B cell (primary cell): ENCODE data around the gene SLC35G1. TPM values are rescaled to one million over a fixed set of nuclear protein-coding genes. Genes with fewer than 3 reads are reported as not detected.

Experiments
- ATAC-seq: fragments of 200-7000 bp; cut with Tn5 transposase; one replicate; pipeline ENCODE4 v1.10.0; 2021; ENCODE audit warnings: low read depth, mild to moderate bottlenecking, moderate number of reproducible peaks, moderate library complexity
- CTCF ChIA-PET: fragments of 350-600 bp; sonication (Branson Sonifier 250); formaldehyde crosslinking; loops from one replicate; lab custom pipeline; 2021; ENCODE audit warnings: antibody characterized with exemption, inconsistent platforms; lab: Charles Lee
- POLR2A ChIA-PET: fragments of 350-600 bp; sonication (Branson Sonifier 250); formaldehyde crosslinking; loops from one replicate; lab custom pipeline; 2021; ENCODE audit warnings: antibody characterized with exemption; lab: Charles Lee
- DNase-seq: peaks from one replicate; pipeline ENCODE4 v3.0.0; 2013
- H2AFZ ChIP-seq: 2 replicates; pipeline ENCODE4 v1.6.1; 2012; ENCODE audit warnings: mild to moderate bottlenecking, low read depth, low read length; ENCODE audit not compliant: insufficient read depth, poor library complexity, severe bottlenecking
- H3K27ac ChIP-seq, 2 donors: 1 replicate in 1 of 2; 2 replicates in 1 of 2; pipeline ENCODE4 v1.5.1; 2012 to 2013; ENCODE audit warnings: low read length in 2 of 2, mild to moderate bottlenecking in 2 of 2, moderate library complexity in 1 of 2
- H3K27me3 ChIP-seq, 4 experiments: fragments of 200-600 bp in 1 of 4; sonication (generic) in 1 of 4; replicated peaks in 1 of 4; 1 replicate in 2 of 4; 2 replicates in 2 of 4; pipeline versions ENCODE4 v1.6.1 to v1.7.0; 2013 to 2016; ENCODE audit warnings: low read length in 3 of 4, mild to moderate bottlenecking in 2 of 4, mixed read lengths in 1 of 4, moderate library complexity in 1 of 4; ENCODE audit not compliant: insufficient read depth in 4 of 4, control insufficient read depth in 3 of 4; ENCODE audit errors: control extremely low read depth in 1 of 4
- H3K36me3 ChIP-seq, 2 experiments: replicated peaks in 1 of 2; 1 replicate in 1 of 2; 2 replicates in 1 of 2; pipeline versions ENCODE4 v1.6.1 to v1.7.1; 2013; ENCODE audit warnings: low read length in 1 of 2; ENCODE audit not compliant: insufficient read depth in 2 of 2, control insufficient read depth in 1 of 2; ENCODE audit errors: control extremely low read depth in 1 of 2, extremely low read depth in 1 of 2
- H3K4me1 ChIP-seq, 2 donors: fragments of 200-600 bp in 1 of 2; sonication (generic) in 1 of 2; 1 replicate in 1 of 2; 2 replicates in 1 of 2; pipeline versions ENCODE4 v1.5.1 to v1.6.1; 2013 to 2017; ENCODE audit warnings: low read length in 2 of 2; ENCODE audit not compliant: control insufficient read depth in 2 of 2, insufficient read depth in 2 of 2
- H3K4me2 ChIP-seq: replicated peaks from 2 replicates; pipeline ENCODE3; 2012; ENCODE audit warnings: mild to moderate bottlenecking, low read depth, low read length; ENCODE audit not compliant: poor library complexity, severe bottlenecking
- H3K4me3 ChIP-seq, 5 experiments: fragments of 200-600 bp in 1 of 5; sonication (generic) in 1 of 5; 1 replicate in 3 of 5; 2 replicates in 2 of 5; pipeline versions ENCODE4 v1.5.1 to v1.7.0; 2011 to 2016; ENCODE audit warnings: low read length in 4 of 5, mild to moderate bottlenecking in 4 of 5, low read depth in 2 of 5, control low read depth in 1 of 5, moderate library complexity in 1 of 5; ENCODE audit not compliant: insufficient read depth in 1 of 5; ENCODE audit errors: control extremely low read depth in 1 of 5, extremely low read depth in 1 of 5
- H3K79me2 ChIP-seq: fragments of 200-600 bp; sonication (generic); one replicate; pipeline ENCODE4 v1.6.0; 2016; ENCODE audit warnings: low read length; ENCODE audit not compliant: control insufficient read depth, insufficient read depth
- H3K9ac ChIP-seq: fragments of 200-600 bp; sonication (generic); 2 replicates; pipeline ENCODE4 v1.6.1; 2017; ENCODE audit warnings: mild to moderate bottlenecking, low read length, moderate library complexity
- H3K9me3 ChIP-seq, 3 donors: one replicate each; pipeline versions ENCODE4 v1.6.1 to v1.7.1; 2013; ENCODE audit warnings: low read length in 2 of 3; ENCODE audit not compliant: control insufficient read depth in 2 of 3, insufficient read depth in 1 of 3; ENCODE audit errors: control extremely low read depth in 1 of 3
- H4K20me1 ChIP-seq: 2 replicates; pipeline ENCODE4 v1.6.0; 2012; ENCODE audit warnings: mild to moderate bottlenecking, low read length; ENCODE audit not compliant: insufficient read depth, control insufficient read depth, poor library complexity, severe bottlenecking
- H3K27ac Mint-ChIP-seq: one replicate; pipeline ENCODE4 v1.8.0; 2021; ENCODE audit warnings: mixed read lengths
- H3K27me3 Mint-ChIP-seq: one replicate; pipeline ENCODE4 v1.8.0; 2021; ENCODE audit warnings: mixed read lengths
- H3K4me1 Mint-ChIP-seq: one replicate; pipeline ENCODE4 v1.8.0; 2021; ENCODE audit warnings: mixed read lengths
- H3K4me3 Mint-ChIP-seq: one replicate; pipeline ENCODE4 v1.8.0; 2021; ENCODE audit warnings: mixed read lengths
- H3K9me3 Mint-ChIP-seq: one replicate; pipeline ENCODE4 v1.8.0; 2022; ENCODE audit warnings: mixed read lengths; ENCODE audit not compliant: insufficient read depth
- CTCF ChIP-seq: fragments of 200-600 bp; IDR thresholded peaks from one replicate; pipeline ENCODE4 v1.8.0; 2022; ENCODE audit warnings: antibody characterized with exemption, mild to moderate bottlenecking
- EZH2 ChIP-seq: IDR thresholded peaks from 2 replicates; pipeline ENCODE4 v1.6.1; 2012; ENCODE audit warnings: borderline replicate concordance, low read depth, mild to moderate bottlenecking, moderate library complexity, low read length; ENCODE audit not compliant: insufficient read depth, poor library complexity, severe bottlenecking
- whole genome bisulfite sequencing: methylation state at CpG from one replicate; pipeline ENCODE4 v1.1.5; 2013; ENCODE audit warnings: missing lambda C conversion rate; ENCODE audit not compliant: insufficient coverage; 5-methylcytosine and 5-hydroxymethylcytosine counted together
- intact Hi-C: fragments of 100-400 bp; cut with micrococcal nuclease; formaldehyde crosslinking; loops from one replicate; pipeline ENCODE4 v1.10.0; 2022
- polyA plus RNA-seq: library from polyadenylated mRNA; depleted of rRNA; stranded (reverse); fragments of >200 nt; gene quantifications from 2 replicates; pipeline ENCODE4 v1.2.3, GENCODE V29; 2012
- total RNA-seq, 2 donors: library from RNA; stranded (reverse); fragments of 120-200 nt in 1 of 2; gene quantifications; 1 replicate in 1 of 2; 2 replicates in 1 of 2; pipeline versions ENCODE4 v1.2.3 to v1.2.4, GENCODE V29; 2013 to 2022

Gene SLC35G1
- total and polyA plus RNA-seq, 2 donors (not counting 1 experiment from before 2014, with no cell fraction given), result 1.7 to 2.6 TPM

GRCh38 chr10:93897070-93897780, 3.4 kb downstream of the SLC35G1 start:
- no peak overlapping the region for H3K4me2 ChIP-seq
- ATAC-seq (no peak), DNase-seq (no peak)
- H4K20me1 ChIP-seq, result no peaks in the 10 kb centered on the region
- ChIA-PET POLR2A (no interaction called here), CTCF (no interaction called here)
- H3K27ac ChIP-seq, result no peak overlapping the region
- peaks cover 6 to 11% of the 10 kb centered on the region in 2 donors for H3K4me1 ChIP-seq
- H2AFZ ChIP-seq, result no peak overlapping the region
- Mint-ChIP-seq H3K9me3 (no peaks in the 10 kb centered on the region), H3K27ac (no peak overlapping the region), H3K4me1 (peaks cover 23% of the 10 kb centered on the region), H3K27me3 (no peaks in the 10 kb centered on the region), H3K4me3 (no peak overlapping the region)
- intact Hi-C loops, result loop anchor here (10.0 kb wide), 1 partner anchor 192 kb away; the partner anchor contains the start of gene FRA10AC1
- H3K9me3 ChIP-seq, result no peaks in the 10 kb centered on the region
- no peaks in the 10 kb centered on the region for H3K79me2 ChIP-seq
- TF ChIP-seq CTCF (no peak), EZH2 (no peak)
- no peak overlapping the region for H3K9ac ChIP-seq
- no peaks in the 10 kb centered on the region for H3K27me3 ChIP-seq
- H3K4me3 ChIP-seq, result no peak overlapping the region
- no CpG with 5 or more reads among the region's 4 CpGs for WGBS
- H3K36me3 ChIP-seq, result no peaks in the 10 kb centered on the region

- 100% methylated on average over 1 of the region's 2 CpGs for WGBS
- Histone ChIP-seq H3K36me3 (no peaks in the 10 kb centered on the region), H3K9ac (no peak overlapping the region), H2AFZ (no peak overlapping the region), H3K27me3 (no peaks in the 10 kb centered on the region), H4K20me1 (no peaks in the 10 kb centered on the region), H3K4me2 (no peak overlapping the region), H3K27ac (no peak overlapping the region), H3K9me3 (no peaks in the 10 kb centered on the region), H3K79me2 (no peaks in the 10 kb centered on the region), H3K4me1 (peaks cover 6 to 8% of the 10 kb centered on the region in 2 donors), H3K4me3 (no peak overlapping the region)
- ChIA-PET POLR2A (no interaction called here), CTCF (no interaction called here)
- Mint-ChIP-seq H3K27me3 (no peaks in the 10 kb centered on the region), H3K9me3 (no peaks in the 10 kb centered on the region), H3K27ac (no peak overlapping the region), H3K4me1 (peaks cover 16% of the 10 kb centered on the region), H3K4me3 (no peak overlapping the region)
- no peak for TF ChIP-seq EZH2
- intact Hi-C loops, result loop anchor here (10.0 kb wide), 1 partner anchor 194 kb away; the partner anchor contains the start of gene FRA10AC1
- no peak for ATAC-seq
- no peak for DNase-seq
These were observed 5.3 kb downstream of the SLC35G1 start for GRCh38 chr10:93899109-93899508.
